CD4-positive, alpha-beta T cell treated with Interleukin-6 for 4 hours (primary cell): Measurements from ENCODE around the gene CHD3.
"Not testable (repeated sequence)": the region's sequence is repeated elsewhere in the genome, so short reads cannot be mapped to it uniquely, and the experiment has no call there.

ENCODE experiments used
- DNase-seq: peaks from one replicate; pipeline ENCODE4 v3.0.0-alpha.2; 2020; ENCODE audit warnings: mixed read lengths

CHD3 gene

GRCh38 chr17:7940034-7940433 is 51.4 kb downstream of the CHD3 start:
- no peak for DNase-seq

DNA sequence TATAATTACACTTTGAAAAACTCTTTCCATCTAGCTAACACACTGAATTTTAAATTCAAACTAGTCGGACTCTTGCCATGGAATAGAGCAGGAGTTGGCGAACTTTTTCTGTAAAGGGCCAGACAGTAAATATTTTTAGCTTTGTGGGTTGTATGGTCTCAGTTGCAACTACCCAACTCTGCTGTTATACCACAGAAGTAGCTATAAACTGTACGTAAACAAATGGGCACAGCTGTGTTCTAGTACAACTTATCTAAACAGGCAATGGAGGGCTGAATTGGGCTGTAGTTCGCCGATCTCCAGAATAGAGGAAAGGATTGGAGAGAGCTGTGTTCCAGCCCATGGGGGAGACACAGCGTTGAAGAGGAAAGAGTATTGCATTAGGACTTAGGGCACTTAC is 52.2 kb downstream of the CHD3 start:
- no peak for DNase-seq

GRCh38 chr17:7943291-7943690 is 54.7 kb downstream of the CHD3 start:
- DNase-seq, result no peak

GRCh38 chr17:7944326-7944725 is 55.7 kb downstream of the CHD3 start:
- DNase-seq, result no peak

DNA sequence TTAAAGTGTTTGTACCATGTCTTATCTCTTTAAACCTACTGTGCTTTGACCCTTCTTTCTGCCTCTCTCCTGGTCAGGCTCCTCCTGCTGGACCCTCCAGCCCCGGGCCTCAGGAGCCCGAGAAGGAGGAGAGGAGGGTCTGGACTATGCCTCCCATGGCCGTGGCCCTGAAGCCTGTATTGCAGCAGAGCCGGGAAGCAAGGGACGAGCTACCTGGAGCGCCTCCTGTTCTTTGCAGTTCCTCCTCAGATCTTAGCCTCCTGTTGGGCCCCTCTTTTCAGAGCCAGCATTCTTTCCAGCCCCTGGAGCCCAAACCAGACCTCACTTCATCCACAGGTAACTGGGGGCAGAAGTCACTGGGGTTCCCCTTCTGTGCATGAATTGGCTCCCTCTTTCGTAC is 57.1 kb downstream of the CHD3 start:
- no peak for DNase-seq

DNA sequence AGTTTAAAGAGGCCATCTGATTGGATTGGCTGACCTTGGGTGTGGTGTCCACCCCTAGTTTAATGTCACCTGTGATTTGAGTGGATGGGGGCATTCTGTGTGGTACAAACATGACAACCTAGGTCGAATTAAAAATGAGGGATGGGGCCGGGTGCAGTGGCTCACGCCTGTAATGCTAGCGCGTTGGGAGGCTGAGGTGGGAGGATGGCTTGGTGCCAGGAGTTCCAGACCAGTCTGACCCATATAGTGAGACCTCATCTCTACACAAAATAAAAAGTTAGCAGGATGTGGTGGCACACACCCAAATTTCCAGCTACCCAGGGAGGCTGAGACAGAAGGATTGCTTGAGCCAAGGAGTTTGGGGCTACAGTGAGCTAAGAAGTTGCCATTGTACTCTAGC is 57.9 kb downstream of the CHD3 start:
- no peak for DNase-seq

- no peak for DNase-seq
Observed at GRCh38 chr17:7947651-7948050, 59.1 kb downstream of the CHD3 start.

- no peak for DNase-seq
Observed at GRCh38 chr17:7950578-7950977, 62.0 kb downstream of the CHD3 start.

DNA sequence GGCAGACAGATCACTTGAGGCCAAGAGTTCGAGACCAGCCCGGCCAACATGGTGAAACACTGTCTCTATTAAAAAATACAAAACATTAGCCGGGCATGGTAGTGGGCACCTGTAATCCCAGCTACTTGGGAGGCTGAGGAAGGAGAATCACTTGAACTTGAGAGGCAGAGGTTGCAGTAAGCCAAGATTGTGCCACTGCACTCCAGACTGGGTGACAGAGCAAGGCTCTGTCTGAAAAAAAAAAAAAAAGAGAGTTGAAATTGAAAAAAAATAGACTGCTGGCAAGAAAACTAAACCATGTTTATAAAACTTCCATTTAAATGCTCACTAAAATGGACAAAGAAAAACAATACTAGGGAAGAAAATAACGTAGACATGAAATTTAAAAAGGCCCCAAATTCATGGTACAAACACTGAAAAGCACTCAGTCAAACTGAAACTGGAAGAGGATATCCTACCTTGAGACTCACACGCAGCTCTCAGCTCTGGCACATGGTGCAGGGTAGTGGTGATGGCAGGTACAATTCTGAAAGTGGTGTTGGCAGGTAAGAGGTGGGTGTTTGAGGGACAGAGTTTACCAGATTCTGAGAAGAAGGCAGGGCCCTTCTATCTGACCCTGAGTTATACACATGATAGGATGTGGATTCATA is 62.7 kb downstream of the CHD3 start:
- peak; percentile 27 for DNase-seq

- DNase-seq, result not testable (repeated sequence)
Observed at GRCh38 chr17:7953266-7953665, 64.7 kb downstream of the CHD3 start.

GRCh38 chr17:7955414-7956227 is 67.0 kb downstream of the CHD3 start:
- no peak for DNase-seq

- no peak for DNase-seq
Observed at GRCh38 chr17:7956228-7956965, 67.8 kb downstream of the CHD3 start.

DNA sequence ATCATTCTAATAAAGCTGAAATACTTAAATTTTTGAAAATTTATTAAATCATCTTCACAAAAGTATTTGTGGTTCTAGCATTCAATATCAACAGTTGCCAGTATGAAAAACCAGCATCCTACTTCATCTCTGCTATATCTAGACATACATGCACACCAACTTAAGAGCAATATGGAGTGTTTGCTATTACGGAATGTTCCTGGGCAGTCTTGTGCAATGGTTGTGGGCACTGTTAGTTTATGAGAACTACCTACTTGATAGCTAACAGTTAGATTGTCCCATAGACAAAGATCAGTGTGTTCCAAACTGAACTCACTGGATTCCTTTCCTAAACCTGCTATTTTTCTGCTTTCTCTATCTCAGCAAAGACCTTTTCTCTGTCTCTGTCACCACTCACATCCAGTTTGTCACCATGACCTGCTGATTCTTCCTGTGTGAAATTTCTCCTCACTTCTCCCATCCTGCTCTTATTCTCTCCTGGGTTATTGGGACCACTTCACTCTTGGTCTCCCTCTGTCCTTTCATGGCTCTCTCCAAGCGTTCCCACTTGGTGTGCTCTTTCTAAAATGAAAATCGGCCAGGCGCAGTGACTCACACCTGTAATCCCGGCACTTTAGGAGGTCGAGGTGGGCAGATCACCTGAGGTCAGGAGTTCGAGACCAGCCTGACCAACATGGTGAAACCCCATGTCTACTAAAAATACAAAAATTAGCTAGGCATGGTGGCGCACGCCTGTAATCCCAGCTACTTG is 71.1 kb downstream of the CHD3 start:
- no peak for DNase-seq

DNA sequence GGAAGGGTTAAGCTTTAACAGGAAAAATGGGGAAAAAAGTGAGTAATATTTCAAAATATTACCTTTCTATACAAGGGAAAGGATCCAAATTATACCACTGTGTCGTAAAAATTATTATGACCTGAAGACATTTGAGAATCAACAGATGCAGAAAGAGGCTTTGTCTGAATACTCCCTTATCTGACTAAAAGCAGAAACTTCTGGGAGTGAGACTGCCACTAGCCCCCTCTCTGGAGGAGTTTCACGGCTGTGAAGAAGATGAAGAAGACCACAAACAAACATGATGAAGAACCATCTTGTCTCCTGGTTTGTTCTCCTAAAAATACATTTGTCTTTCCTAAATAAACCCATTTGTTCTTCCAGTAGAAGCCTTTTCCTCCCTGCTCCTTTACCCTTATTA is 72.8 kb downstream of the CHD3 start:
- no peak for DNase-seq
